Mucosa of descending colon (tissue), 3 donors: Measurements from ENCODE around the gene CTSO. TPM values are rescaled to one million over a fixed set of nuclear protein-coding genes. Genes with fewer than 3 reads are reported as not detected.

Experiments
- ATAC-seq: fragments of 200-7000 bp; cut with Tn5 transposase; one replicate; pipeline ENCODE4 v1.9.1; 2020; ENCODE audit warnings: mild to moderate bottlenecking, moderate library complexity
- DNase-seq, 3 donors: peaks; one replicate each; pipeline ENCODE4 v3.0.0-alpha.2; 2020
- H3K36me3 ChIP-seq: fragments of 200-600 bp; one replicate; pipeline ENCODE4 v1.8.0; 2021; ENCODE audit warnings: low read depth, mild to moderate bottlenecking
- H3K4me1 ChIP-seq: fragments of 200-600 bp; one replicate; pipeline ENCODE4 v1.8.0; 2021; ENCODE audit warnings: low read depth, mild to moderate bottlenecking
- H3K4me3 ChIP-seq: fragments of 200-600 bp; one replicate; pipeline ENCODE4 v1.8.0; 2021; ENCODE audit warnings: mild to moderate bottlenecking
- H3K9me3 ChIP-seq: fragments of 200-600 bp; one replicate; pipeline ENCODE4 v1.8.0; 2021; ENCODE audit warnings: mild to moderate bottlenecking
- intact Hi-C, 2 donors: fragments of 100-400 bp; cut with DNase I in 1 of 2; cut with micrococcal nuclease in 1 of 2; formaldehyde crosslinking; loops; one replicate each; pipeline versions ENCODE4 v1.11.0 to v1.11.1; 2022; cut with DNase I, micrococcal nuclease
- long read RNA-seq, 2 donors: library from polyadenylated mRNA; unstranded; transcript quantifications; one replicate each; pipeline ENCODE4 v2.0.0, GENCODE V29; 2019 to 2021
- total RNA-seq, 3 donors: library from RNA; stranded (reverse); fragmentation: NEBNext Ultra II Directional in 2 of 3; extraction: Animal tissue kit (Norgen Biotek cat#: 25700) in 2 of 3; gene quantifications; one replicate each; pipeline versions ENCODE4 v1.2.1 to v1.2.4, GENCODE V29; 2021 to 2023
- TF ChIP-seq, protein P1 (sequence below): fragments of 200-600 bp; IDR thresholded peaks from one replicate; pipeline ENCODE4 v1.8.0; 2022; ENCODE audit warnings: antibody characterized with exemption, mild to moderate bottlenecking
- donor health status: DM: no; HTN: no; CAD: no; lungs with moderate emphysema.
- donor health status: DM: no; HTN: no; CAD: no.
- donor health status: DM: no; HTN: yes; CAD: no.

The CTSO gene, protein sequence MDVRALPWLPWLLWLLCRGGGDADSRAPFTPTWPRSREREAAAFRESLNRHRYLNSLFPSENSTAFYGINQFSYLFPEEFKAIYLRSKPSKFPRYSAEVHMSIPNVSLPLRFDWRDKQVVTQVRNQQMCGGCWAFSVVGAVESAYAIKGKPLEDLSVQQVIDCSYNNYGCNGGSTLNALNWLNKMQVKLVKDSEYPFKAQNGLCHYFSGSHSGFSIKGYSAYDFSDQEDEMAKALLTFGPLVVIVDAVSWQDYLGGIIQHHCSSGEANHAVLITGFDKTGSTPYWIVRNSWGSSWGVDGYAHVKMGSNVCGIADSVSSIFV
- 10 to 100 TPM; 16.3 to 19.0 (median 18.7) TPM for total RNA-seq
- long read RNA-seq, donor 1, transcript CTSO-201 (8 exons, 2,954 nt): major isoform, 34 of 39 reads
- long read RNA-seq, donor 1, partial matches to known transcripts: 3 of 39 reads
- long read RNA-seq, donor 1, other reads (novel, unspliced or antisense): 2 of 39 reads
- long read RNA-seq, donor 2, transcript CTSO-201 (8 exons, 2,954 nt): major isoform, 6 of 7 reads
- long read RNA-seq, donor 2, partial matches to known transcripts: 1 of 7 reads
- long read RNA-seq, donor 2, other reads (novel, unspliced or antisense): 0 of 7 reads

DNA sequence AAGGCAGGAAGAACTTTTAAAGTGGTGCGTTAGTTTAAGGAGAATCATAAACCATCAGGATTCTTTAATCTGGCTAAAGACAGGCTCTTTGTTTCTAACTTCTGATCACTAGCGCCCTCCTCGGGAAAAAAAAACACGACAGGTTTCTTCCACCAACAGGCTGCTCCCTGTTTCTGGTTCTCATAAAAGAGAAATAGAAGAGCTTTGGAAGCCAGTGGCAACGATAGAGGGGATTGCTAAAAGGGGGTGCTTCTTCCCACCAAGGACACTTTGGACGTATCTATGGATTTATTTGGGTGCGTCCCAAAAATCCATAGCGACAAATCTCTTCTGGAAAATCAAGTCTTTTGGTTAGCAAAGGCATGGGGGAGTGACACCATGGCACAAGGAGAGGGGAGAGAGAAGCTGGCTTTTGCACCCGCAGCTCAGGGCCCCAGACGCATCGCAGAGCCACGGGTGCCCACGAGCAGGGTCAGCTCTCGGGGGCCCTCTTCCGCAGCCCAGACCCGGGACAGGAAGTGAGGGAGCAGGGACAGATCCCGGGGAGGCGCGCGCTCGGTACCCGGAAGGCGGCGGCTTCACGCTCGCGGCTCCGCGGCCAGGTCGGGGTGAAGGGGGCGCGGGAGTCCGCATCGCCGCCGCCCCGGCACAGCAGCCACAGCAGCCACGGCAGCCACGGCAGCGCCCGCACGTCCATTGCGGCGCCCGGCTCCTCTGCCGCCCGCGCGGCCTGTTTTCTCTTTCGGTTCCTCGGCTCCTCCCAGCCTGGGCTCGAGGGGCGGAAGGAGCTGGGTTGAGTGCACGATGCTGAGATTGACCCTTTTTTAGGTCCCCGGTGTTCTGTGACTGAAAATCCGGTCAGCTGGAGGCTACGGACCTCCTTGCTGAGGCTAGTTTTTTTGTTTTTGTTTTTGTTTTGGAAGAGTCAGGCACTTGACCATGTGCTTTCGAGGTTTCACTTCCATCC is at the start of gene CTSO:
Gene CTSO, minus strand, starts transcription at position 716 of the 967 bp plus-strand sequence. Its CDS starts 19 bp downstream, at position 697.
- Histone ChIP-seq H3K4me3 (peak within 1 kb of the TSS; percentile 58), H3K36me3 (no peaks in the 10 kb centered on the region), H3K9me3 (no peaks in the 10 kb centered on the region), H3K4me1 (peaks cover 10% of the 10 kb centered on the region)
- intact Hi-C loops: loop anchor here (10.0 kb wide), 2 partner anchors 139 to 539 kb away; no protein-coding TSS in a partner anchor
- ATAC-seq: peak; percentile 90
- TF ChIP-seq, protein P1, sequence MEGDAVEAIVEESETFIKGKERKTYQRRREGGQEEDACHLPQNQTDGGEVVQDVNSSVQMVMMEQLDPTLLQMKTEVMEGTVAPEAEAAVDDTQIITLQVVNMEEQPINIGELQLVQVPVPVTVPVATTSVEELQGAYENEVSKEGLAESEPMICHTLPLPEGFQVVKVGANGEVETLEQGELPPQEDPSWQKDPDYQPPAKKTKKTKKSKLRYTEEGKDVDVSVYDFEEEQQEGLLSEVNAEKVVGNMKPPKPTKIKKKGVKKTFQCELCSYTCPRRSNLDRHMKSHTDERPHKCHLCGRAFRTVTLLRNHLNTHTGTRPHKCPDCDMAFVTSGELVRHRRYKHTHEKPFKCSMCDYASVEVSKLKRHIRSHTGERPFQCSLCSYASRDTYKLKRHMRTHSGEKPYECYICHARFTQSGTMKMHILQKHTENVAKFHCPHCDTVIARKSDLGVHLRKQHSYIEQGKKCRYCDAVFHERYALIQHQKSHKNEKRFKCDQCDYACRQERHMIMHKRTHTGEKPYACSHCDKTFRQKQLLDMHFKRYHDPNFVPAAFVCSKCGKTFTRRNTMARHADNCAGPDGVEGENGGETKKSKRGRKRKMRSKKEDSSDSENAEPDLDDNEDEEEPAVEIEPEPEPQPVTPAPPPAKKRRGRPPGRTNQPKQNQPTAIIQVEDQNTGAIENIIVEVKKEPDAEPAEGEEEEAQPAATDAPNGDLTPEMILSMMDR: peak; percentile 29
- peak; percentile 82 to 88 (median 83) for DNase-seq

DNA sequence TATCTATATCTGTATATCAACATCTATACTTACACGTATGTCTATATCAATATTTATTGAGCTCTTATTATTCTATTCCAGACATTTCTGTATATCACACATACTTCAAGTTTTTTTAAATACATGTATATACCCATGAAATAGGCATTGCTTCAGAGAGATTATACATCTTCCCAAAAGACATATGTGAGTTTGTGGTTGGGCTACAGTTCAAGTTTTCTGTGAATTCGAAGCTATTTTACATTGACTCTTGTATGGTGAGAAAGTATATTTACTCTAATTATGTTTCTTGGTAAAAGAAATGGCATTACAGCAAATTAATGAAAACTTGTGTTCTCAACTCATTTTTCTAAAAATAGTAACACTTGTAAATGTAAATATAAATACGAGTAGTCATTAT is 46.8 kb upstream of the CTSO start:
- intact Hi-C loops: no loop called here
- DNase-seq (no peak), ATAC-seq (no peak)
- TF ChIP-seq, protein P1: no peak
- Histone ChIP-seq H3K4me1 (no peaks in the 10 kb centered on the region), H3K4me3 (no peak overlapping the region), H3K36me3 (no peaks in the 10 kb centered on the region), H3K9me3 (no peaks in the 10 kb centered on the region)

DNA sequence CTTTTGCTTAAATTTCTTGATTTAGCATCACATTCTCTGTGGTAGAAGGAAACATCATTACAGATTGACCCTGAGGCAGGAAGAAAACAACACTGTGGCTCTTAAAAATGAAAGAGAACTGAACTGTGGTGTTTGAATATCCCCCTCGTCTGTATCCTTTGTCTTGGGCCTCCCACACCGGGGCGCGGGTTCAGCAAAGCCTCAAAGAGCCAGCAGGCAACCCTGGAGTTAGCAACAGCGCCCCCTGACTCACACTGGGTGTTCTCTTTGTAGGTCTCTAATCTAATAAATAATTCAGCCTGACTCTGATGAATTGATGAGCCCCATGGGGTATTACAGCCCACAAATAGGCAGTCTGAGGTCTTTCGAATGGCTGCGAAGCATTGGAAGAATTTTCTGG is 46.1 kb upstream of the CTSO start:
- H3K36me3 ChIP-seq: no peaks in the 10 kb centered on the region
- ATAC-seq (no peak), DNase-seq (no peak)
- no peaks in the 10 kb centered on the region for H3K9me3 ChIP-seq
- no peak overlapping the region for H3K4me3 ChIP-seq
- TF ChIP-seq, protein P1: no peak
- intact Hi-C loops: no loop called here
- H3K4me1 ChIP-seq: no peaks in the 10 kb centered on the region

DNA sequence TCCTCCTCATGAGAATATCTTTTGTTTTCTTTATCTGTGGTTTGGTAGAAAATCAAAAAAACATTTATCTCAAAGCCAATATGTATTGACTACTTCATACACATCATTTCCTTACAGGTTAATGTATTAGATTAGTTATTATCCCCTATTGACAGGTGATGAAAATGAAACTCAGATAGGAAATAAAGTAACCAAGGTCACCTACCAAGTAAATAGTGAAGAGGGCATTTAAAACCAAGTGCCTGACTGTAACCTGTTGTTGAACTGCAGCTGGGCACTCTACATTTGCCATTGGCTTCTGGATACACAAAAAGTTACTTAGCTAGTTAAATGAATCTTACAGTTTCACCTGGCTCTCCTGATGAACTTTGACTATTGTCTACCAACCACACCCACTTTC is 41.4 kb upstream of the CTSO start:
- DNase-seq (no peak), ATAC-seq (no peak)
- Histone ChIP-seq H3K4me3 (no peak overlapping the region), H3K36me3 (no peaks in the 10 kb centered on the region), H3K4me1 (no peaks in the 10 kb centered on the region), H3K9me3 (no peaks in the 10 kb centered on the region)
- TF ChIP-seq, protein P1: no peak
- intact Hi-C loops: no loop called here

DNA sequence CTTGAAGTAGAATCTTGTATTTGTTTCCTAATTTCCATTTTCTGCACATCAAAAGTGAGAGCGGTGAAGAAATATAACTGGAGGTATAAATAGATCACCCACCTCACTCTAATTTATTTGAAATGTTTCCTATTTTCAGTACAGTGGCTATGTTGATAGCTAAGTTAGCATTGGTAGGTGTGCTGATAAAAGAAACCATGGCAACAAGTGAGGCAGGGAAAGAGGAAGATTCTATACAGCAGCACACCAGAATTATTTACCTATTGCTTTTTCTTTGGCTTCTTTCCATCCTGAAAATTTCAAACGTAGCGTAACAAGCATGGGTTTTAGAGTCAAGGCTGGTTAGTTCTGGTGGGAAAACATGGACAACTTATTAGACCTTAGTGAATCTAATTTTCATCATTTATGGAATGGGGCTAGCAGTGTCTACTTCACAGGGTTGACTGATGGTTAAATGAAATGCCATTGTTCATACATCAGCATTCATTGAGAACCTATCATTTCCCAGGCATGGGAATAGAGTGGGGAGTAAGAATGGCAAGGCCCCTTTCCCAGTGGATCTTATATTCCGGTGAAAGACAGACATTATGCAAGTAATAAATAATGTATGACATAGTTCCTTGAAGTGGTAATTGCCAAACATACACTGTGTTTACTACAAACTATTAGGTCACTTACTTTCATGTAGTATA is 30.6 kb upstream of the CTSO start:
- intact Hi-C loops: no loop called here
- Histone ChIP-seq H3K4me1 (no peaks in the 10 kb centered on the region), H3K9me3 (no peaks in the 10 kb centered on the region), H3K4me3 (no peak overlapping the region), H3K36me3 (no peaks in the 10 kb centered on the region)
- ATAC-seq (no peak), DNase-seq (no peak)
- TF ChIP-seq, protein P1: no peak
